ENCODE results near the gene PIK3C2A. TPM values are rescaled to one million over a fixed set of nuclear protein-coding genes. Genes with fewer than 3 reads are reported as not detected.
"Not testable (repeated sequence)": the region's sequence is repeated elsewhere in the genome, so short reads cannot be mapped to it uniquely, and the experiment has no call there.

Gene PIK3C2A, protein sequence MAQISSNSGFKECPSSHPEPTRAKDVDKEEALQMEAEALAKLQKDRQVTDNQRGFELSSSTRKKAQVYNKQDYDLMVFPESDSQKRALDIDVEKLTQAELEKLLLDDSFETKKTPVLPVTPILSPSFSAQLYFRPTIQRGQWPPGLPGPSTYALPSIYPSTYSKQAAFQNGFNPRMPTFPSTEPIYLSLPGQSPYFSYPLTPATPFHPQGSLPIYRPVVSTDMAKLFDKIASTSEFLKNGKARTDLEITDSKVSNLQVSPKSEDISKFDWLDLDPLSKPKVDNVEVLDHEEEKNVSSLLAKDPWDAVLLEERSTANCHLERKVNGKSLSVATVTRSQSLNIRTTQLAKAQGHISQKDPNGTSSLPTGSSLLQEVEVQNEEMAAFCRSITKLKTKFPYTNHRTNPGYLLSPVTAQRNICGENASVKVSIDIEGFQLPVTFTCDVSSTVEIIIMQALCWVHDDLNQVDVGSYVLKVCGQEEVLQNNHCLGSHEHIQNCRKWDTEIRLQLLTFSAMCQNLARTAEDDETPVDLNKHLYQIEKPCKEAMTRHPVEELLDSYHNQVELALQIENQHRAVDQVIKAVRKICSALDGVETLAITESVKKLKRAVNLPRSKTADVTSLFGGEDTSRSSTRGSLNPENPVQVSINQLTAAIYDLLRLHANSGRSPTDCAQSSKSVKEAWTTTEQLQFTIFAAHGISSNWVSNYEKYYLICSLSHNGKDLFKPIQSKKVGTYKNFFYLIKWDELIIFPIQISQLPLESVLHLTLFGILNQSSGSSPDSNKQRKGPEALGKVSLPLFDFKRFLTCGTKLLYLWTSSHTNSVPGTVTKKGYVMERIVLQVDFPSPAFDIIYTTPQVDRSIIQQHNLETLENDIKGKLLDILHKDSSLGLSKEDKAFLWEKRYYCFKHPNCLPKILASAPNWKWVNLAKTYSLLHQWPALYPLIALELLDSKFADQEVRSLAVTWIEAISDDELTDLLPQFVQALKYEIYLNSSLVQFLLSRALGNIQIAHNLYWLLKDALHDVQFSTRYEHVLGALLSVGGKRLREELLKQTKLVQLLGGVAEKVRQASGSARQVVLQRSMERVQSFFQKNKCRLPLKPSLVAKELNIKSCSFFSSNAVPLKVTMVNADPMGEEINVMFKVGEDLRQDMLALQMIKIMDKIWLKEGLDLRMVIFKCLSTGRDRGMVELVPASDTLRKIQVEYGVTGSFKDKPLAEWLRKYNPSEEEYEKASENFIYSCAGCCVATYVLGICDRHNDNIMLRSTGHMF (N-terminal part only)
- 9.4 TPM for total RNA-seq

DNA sequence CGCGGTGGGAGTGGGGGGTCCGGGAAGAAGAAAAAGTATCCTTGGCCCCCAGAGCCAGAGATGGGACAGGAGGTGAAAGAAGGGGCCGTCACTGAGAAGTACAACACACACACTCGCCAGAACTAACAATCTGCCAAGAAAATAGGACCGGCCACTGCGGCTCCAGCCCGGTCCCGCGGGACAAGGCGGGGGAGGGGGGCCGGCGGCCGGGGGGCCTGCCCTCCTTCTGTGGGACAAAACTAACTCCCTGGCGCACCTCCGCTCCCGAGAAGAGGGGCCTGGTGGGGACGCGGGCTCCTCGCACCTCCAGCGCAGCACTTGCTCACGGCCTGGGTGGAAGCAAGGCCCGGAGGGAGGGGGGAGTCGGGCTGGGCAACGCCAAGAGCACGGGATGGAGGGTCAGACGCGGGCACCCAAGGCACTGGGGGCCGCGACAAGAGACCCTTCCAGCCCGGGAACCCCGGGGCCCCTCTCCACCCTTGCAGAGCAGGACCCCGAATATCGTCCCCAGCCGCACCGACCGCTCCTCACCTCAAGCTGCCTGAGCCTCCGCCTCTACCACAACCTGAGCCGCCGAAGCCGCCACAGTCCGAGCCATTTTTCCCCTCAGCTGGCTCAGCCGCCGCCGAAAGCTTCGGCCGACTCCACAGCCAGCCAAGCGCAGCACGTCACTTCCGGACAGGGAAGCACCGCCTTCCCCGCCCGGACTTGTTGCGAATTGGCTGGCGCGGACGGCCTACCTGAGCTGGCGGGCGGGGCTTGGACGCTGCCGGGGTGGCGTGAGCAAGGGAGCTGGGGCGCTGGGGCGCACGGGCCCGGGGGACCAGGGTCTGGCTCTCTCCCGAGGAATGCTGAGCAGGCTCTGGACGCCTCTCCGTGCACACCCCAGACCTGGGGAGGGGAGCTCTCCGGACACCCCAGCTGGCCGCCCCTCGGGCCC, at the start of gene PIK3C2A:
PIK3C2A (minus strand) TSS at position 670 of the 940 bp plus-strand sequence. CDS start 38,245 bp downstream, outside the sequence.
- DNase-seq (ENCODE audit: low read depth in 2 of 3, low spot score in 2 of 3): peak; percentile 72 to 96 (median 92)

DNA sequence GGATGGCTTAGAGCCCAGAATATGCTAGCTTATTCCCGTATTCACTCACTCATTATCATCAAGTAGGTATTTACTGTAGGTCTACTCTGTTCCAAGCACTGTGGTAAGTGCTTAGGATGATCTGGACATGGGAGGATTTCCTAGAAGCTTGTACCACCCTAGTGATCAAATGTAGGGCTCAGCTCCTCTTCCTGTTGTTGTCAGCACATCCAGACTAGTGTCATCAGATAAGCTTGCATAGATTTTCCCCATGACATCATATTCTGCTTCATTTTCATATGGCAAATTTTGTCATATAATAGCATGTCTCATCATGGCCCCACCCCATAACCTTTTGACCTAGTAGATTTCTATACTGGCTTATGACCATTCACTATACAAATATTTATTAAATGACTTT, 49.4 kb upstream of the PIK3C2A start:
- DNase-seq (ENCODE audit: low read depth in 2 of 3, low spot score in 2 of 3): no peak

DNA sequence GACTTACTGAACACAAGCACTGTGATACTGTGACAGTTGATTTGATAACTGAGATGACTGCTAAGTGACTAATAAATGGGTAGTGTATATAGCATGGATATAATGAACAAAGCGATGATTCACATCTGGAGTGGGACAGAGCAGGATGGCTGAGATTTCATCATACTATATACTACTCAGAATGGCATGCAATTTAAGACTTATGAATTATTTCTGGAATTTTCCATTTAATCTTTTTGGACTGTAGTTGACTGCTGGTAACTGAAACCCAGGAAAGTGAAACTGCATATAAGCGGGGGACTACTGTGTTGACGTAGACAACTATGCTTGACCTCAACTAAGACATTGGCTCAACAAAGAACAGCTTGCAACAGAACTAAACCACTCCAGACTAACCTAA, 48.7 kb upstream of the PIK3C2A start:
- no peak for DNase-seq (ENCODE audit: low read depth in 2 of 3, low spot score in 2 of 3)

DNA sequence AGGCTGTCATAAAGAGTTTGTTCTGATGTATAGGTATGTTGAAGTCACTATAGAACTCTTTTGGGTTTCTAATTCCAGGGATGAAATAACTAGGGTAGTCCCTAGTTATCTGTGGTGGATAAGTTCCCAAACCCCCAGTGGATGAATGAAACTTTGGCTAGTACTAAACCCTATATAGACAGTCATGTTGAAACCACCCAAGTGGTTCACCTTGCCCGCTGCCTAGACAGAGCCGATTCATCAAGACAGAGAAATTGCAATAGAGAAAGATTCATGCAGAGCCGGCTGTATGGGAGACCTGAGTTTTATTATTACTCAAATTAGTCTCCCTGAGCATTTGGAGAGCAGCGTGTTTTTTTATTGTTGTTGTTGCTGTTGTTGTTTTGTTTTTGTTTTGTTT, 44.9 kb upstream of the PIK3C2A start:
- no peak for DNase-seq (ENCODE audit: low read depth in 2 of 3, low spot score in 2 of 3)

DNA sequence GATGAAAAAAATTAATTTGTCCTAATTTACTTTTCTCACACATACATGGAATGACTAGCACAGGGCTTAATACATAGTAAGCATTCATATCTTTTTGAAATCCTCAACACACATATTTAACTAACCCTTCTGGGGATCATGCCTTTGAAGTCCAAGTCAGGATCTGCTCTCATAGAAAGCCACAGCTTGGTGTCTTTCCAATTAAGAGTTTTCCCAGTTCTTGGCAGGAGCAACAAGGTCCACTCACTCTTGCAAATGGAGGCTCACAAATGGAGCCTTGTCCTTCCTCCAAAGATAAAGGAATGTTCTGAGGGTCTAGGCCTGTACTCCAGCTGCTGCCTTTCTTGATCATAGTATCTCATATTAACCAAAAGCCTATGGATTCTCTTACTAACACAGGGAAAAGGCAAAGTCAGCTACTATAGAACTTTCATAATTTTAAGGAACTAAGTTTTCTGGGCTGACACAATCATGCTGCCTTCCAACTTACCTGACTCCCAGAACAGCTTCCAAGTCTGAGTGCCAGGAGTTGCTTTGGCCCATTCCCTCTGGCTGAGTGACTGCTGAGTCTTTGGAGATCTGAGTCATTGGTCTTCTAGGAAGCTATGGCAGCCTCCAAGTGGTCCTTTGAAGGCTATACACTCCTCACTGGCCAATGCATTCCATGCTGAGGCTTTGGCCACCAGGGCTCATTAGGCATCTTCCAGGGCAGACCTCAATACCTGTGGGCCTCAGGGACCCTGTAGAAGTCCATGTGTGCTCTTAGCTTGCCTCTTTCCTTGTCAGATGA, 43.0 kb upstream of the PIK3C2A start:
- no peak for DNase-seq (ENCODE audit: low read depth in 2 of 3, low spot score in 2 of 3)

DNA sequence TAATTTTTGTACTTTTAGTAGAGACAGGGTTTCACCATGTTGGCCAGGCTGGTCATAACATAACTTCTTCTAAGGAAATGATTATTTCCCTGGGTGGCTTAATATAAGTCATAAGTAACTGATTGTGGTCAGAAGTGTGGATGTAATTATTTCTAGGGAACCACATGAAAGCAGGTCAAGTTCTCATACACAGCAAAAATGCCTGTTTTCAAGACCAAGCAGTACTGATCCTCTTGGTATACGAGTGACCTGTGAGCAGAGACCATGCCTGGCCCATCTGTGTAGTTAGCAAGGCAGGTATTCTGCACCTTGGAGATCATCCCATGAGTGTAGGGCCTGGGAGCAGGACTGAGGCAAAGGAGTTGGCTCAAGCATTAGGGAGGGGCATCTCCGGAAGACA, 36.3 kb upstream of the PIK3C2A start:
- DNase-seq (ENCODE audit: low read depth in 2 of 3, low spot score in 2 of 3): no peak

DNA sequence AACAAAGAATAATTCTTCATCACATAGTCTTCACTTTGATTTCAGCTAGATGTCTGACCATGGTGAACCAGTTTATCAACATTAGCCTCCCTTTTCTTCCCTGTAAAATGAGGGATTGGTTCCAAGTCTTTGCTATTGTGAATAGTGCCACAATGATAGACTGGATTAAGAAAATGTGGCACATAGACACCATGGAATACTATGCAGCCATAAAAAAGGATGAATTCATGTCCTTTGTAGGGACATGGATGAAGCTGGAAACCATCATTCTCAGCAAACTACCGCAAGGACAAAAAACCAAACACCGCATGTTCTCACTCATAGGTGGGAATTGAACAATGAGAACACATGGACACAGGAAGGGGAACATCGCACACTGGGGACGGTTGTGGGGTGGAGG, 35.2 kb upstream of the PIK3C2A start:
- not testable (repeated sequence) for DNase-seq (ENCODE audit: low read depth in 2 of 3, low spot score in 2 of 3)

DNA sequence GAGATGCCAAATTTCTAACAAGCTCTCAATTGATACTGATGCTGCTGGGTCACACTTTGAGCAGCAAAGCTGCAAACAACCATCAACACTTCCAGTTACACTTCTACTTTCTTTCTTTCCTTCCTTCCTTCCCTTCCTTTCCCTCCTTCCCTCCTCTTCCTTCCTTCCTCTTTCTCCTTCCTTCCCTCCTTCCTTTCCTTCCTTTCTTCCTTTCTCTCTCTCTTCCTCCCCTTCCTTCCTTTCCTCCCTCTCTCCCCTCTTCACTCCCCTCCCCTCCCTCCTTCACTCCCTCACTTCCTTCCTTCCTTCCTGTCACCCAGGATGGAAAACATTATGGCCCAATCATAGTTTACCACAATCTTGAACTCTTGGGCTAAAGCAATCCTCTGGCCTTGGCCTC, 33.0 kb upstream of the PIK3C2A start:
- DNase-seq (ENCODE audit: low read depth in 2 of 3, low spot score in 2 of 3): no peak

DNA sequence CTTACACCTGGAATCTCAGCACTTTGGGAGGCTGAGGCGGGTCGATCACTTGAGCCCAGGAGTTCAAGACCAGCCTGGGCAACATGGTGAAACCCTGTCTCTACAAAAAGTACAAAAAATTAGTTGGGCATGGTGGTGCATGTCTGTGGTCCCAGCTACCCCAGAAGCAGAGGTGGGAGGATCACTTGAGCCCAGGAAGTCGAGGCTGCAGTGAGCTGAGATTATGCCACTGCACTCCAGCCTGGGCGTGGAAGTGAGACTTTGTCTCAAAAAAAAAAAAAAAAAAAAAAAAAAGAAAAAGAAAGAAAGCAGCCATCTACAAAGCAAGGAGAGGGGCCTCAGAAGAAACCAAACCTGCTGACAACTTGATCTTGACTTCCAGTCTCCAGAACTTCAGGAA, 32.1 kb upstream of the PIK3C2A start:
- DNase-seq (ENCODE audit: low read depth in 2 of 3, low spot score in 2 of 3): not testable (repeated sequence)

DNA sequence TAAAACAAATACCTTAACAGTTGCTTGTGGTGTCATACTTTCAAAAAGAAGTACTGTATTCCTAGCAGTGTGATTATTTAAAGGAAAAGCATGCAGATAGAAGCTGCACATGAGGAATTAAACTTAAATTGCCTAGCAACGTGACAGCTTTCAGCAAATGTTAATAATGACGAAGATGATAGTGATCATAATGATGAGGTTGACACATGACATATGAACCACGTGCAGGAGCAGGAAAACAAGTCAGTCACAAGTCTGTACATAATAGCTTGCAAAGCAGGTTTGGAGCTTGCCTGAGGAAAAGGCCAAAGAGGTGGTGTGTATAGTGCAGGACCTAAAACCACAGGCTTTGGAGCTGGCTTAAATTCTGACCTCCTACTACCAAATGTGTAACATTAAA, 30.6 kb upstream of the PIK3C2A start:
- DNase-seq (ENCODE audit: low read depth in 2 of 3, low spot score in 2 of 3): no peak

DNA sequence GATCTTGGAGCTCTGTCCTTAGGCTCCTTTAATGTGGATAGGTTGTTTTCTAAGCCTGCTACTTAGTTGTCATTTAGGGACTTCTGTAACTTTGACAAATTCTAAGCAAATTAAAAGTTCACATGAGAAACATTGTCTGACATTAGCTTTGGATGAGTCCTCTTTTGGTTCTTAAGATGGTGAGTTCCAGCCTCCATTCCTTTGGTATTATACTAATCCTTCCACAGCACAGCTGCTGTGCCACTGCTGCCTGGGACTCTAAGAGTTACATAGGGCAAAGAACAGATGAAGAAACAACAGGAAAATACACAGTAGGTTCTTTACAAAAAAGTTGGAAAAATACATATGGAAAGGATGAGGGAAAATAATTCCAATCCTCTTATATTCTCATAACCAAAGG, 25.3 kb upstream of the PIK3C2A start:
- no peak for DNase-seq (ENCODE audit: low read depth in 2 of 3, low spot score in 2 of 3)

DNA sequence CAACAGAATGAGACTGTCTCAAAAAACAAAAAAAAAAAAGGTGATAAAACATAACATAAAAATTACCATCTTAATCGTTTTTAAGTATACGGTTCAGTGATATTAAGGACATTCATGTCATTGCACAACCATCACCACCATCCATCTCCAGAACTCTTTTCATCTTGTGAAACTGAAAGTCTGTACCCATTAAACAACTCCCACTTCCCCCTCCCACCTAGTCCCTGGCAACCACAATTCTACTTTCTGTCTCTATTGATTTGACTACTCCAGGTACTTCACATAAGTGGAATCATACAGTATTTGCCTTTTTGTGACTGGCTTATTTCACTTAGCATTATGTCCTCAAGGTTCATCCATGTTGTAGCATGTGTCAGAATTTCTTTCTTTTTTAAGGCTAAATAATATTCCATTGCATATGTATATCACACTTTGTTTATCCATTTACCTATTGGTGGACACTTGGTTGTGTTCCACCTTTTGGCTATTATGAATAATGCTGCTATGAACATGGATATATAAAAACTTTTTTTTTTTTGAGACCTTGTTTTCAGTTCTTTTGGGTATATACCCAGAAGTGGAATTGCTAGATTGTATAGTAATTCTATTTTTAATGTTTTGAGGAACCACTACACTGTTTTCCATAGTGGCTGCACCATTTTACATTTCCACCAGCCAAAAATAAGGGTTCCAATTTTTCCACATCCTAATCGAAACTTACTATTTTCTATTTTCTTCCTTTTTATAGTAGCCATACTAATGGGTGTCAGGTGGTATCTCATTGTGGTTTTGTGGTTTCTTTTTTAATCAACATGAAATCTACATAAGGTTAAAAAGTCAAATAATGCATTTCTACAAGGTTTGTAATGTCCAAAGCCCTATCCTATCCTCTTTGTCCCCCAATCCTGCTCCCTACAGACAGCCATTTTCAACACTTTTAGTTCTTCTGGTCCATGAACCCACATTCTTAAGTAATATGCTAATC, 23.4 kb upstream of the PIK3C2A start:
- no peak for DNase-seq (ENCODE audit: low read depth in 2 of 3, low spot score in 2 of 3)

DNA sequence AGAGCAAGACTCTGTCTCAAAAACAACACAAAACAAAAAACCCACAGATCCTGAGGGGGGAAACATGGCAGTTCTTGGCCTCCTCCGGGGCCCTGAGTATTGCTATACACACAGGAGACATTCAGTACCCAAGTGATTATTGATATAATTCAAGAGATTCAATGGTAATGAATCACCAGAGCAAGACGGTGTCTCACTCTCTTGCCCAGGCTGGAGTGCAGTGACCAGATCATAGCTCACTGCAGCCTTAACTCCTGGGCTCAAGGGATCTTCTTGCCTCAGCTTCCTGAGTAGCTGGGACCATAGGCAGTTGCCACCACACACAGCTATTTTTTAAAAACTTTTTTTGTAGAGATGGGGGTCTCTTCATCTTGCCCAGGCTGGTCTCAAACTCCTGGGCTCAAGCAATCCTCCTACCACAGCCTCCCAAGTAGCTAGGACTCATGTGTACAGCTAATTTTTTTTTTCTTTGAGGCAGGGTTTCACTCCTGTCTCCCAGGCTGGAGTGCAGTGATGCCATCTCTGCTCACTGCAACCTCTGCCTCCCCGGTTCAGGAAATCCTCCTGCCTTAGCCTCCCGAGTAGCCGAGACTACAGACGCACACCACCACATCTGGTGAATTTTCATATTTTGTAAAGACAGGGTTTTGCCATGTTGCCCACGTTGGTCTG, 21.8 kb upstream of the PIK3C2A start:
- no peak for DNase-seq (ENCODE audit: low read depth in 2 of 3, low spot score in 2 of 3)

DNA sequence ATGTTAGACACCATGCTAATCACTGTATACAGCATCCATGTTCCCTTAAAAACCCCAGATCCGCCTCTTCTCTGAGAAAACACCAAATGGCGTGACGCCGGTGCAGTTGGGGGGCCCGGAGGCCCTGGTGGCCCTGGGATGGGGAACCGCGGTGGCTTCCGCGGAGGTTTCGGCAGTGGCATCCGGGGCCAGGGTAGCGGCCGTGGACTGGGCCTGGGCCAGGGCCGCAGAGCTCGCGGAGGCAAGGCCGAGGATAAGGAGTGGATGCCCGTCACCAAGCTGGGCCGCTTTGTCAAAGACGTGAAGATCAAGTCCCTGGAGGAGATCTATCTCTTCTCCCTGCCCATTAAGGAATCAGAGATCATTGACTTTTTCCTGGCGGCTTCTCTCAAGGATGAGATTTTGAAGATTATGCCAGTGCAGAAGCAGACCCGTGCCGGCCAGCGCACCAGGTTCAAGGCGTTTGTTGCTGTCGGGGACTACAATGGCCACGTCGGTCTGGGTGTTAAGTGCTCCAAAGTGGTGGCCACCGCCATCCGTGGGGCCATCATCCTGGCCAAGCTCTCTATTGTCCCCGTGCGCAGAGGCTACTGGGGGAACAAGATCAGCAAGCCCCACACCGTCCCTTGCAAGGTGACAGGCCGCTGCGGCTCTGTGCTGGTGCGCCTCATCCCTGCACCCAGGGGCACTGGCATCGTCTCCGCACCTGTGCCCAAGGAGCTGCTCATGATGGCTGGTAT, 20.6 kb upstream of the PIK3C2A start:
- not testable (repeated sequence) for DNase-seq (ENCODE audit: low read depth in 2 of 3, low spot score in 2 of 3)

DNA sequence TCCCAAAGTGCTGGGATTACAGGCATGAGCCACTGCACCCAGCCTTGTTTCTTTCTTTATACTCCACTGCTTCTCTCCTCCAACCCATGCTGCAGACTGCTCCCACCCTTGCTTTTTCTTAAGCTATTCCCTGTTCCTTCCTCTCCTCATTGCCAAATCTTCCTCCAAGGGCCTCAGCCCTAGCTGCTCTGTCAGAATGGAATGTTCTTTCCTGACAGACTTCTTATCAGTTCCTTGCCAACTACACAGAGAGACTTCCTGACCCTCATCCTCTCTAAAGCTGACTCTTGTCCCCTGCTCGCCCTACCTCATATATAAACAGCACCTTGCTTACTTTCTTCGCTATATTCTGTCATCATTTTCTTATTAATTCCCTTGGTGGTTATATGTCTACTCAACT, 16.9 kb upstream of the PIK3C2A start:
- DNase-seq (ENCODE audit: low read depth in 2 of 3, low spot score in 2 of 3): no peak

DNA sequence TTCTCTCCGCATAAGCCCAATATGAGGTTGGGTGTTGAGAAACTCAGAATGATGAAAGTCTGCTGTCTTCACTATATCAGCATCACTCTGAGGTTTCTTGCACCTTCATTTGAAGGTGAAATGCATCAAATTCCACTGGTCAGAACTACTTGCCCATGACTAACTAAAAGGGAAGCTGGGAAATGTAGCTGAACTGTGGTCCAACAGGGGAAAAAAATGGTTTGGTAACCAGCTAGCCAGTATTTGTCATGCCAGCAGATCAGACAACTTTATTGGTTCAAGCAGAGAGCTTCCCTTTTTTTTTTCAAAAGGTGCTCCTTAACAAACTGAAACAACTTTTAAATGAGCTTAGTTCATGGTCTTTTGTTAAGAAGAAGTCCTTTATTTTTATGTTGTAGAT, 14.2 kb upstream of the PIK3C2A start:
- DNase-seq (ENCODE audit: low read depth in 2 of 3, low spot score in 2 of 3): peak in 1 of 3 donors; percentile 28

DNA sequence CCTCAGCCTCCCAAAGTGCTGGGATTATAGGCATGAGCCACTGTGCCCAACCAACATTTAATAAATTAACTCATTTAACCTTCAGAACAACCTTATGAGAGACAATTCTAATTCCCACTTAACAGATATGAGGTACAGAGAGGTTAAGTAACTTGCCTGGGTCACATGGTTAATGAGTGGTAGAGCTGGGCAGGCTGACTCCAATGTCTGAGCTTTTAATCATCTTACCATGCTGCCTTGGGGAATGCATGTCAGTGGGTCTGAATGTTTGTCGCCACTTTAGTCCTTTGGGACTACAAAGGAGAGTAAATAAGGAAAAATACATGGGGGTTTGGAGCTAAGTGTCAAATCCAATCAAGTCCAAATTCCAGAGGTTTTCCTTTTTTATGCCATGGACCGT, 11.2 kb upstream of the PIK3C2A start:
- DNase-seq (ENCODE audit: low read depth in 2 of 3, low spot score in 2 of 3): no peak

Data from hematopoietic multipotent progenitor cell (in vitro differentiated cells).